SK-N-SH treated with all-trans-retinoic acid at 6 μM for 48 hours (cell line): ENCODE data around the gene OR6X1.

ENCODE experiments used
- ARNTL ChIP-seq: fragments of 450-650 bp; formaldehyde crosslinking; IDR thresholded peaks from 2 replicates; pipeline ENCODE4 v1.5.0; 2020; ENCODE audit warnings: low read depth, mild to moderate bottlenecking, moderate library complexity, borderline replicate concordance
- ZNF565 ChIP-seq: fragments of 450-650 bp; formaldehyde crosslinking; conservative IDR thresholded peaks from 2 replicates; pipeline ENCODE4 v1.5.0; 2020; ENCODE audit warnings: low read depth, mild to moderate bottlenecking, moderate library complexity

GRCh38 chr11:123751781-123752180 lies 2.5 kb downstream of the OR6X1 start:
- TF ChIP-seq ARNTL (CRISPR knock-in tag) (no peak), ZNF565 (no peak)
